ENCODE measurements around the gene SPHK1. TPM values are rescaled to one million over a fixed set of nuclear protein-coding genes. Genes with fewer than 3 reads are reported as not detected.
"Not testable (repeated sequence)": the region's sequence is repeated elsewhere in the genome, so short reads cannot be mapped to it uniquely, and the experiment has no call there.

The SPHK1 gene
- total RNA-seq, 3 donors from 2014 or later: 1.2 to 5.7 (median 3.3) TPM

- DNase-seq (no peak), ATAC-seq (no peak)
- intact Hi-C loops (cut with DNase I, micrococcal nuclease): no loop called here
- Histone ChIP-seq H3K4me3 (no peak overlapping the region), H3K36me3 (ENCODE audit: low read depth) (no peaks in the 10 kb centered on the region), H3K9me3 (no peaks in the 10 kb centered on the region), H3K4me1 (ENCODE audit: low read depth) (peaks cover 2% of the 10 kb centered on the region)
- TF ChIP-seq CTCF (IDR thresholded peaks at IDR 0.05): no peak
Observed at GRCh38 chr17:76359375-76359774, 25.0 kb upstream of the SPHK1 start.

- H3K36me3 ChIP-seq (ENCODE audit: low read depth); ATAC-seq; intact Hi-C loops (cut with DNase I, micrococcal nuclease); DNase-seq; H3K4me1 ChIP-seq (ENCODE audit: low read depth); H3K9me3 ChIP-seq; H3K4me3 ChIP-seq: not testable (repeated sequence)
Observed at GRCh38 chr17:76359776-76360175, 24.6 kb upstream of the SPHK1 start.

GRCh38 chr17:76360461-76360860 lies 23.9 kb upstream of the SPHK1 start:
- no peak for TF ChIP-seq CTCF (IDR thresholded peaks at IDR 0.05)
- H3K4me1 ChIP-seq (ENCODE audit: low read depth): peaks cover under 1% of the 10 kb centered on the region
- H3K4me3 ChIP-seq: no peak overlapping the region
- H3K36me3 ChIP-seq (ENCODE audit: low read depth): no peaks in the 10 kb centered on the region
- intact Hi-C loops (cut with DNase I, micrococcal nuclease): no loop called here
- no peak for ATAC-seq
- DNase-seq: no peak
- H3K9me3 ChIP-seq: no peaks in the 10 kb centered on the region

GRCh38 chr17:76363107-76363842 lies 21.1 kb upstream of the SPHK1 start:
- no peak overlapping the region for H3K4me3 ChIP-seq
- DNase-seq (no peak), ATAC-seq (peak; percentile 42)
- intact Hi-C loops (cut with DNase I, micrococcal nuclease): no loop called here
- peaks cover 3% of the 10 kb centered on the region for H3K4me1 ChIP-seq (ENCODE audit: low read depth)
- no peak for TF ChIP-seq CTCF (IDR thresholded peaks at IDR 0.05)
- H3K36me3 ChIP-seq (ENCODE audit: low read depth): no peaks in the 10 kb centered on the region
- no peaks in the 10 kb centered on the region for H3K9me3 ChIP-seq

GRCh38 chr17:76365256-76365903 lies 19.0 kb upstream of the SPHK1 start:
- ATAC-seq (peak; percentile 33), DNase-seq (no peak)
- Histone ChIP-seq H3K4me3 (no peak overlapping the region), H3K9me3 (peaks cover 7% of the 10 kb centered on the region), H3K4me1 (ENCODE audit: low read depth) (peaks cover 3% of the 10 kb centered on the region), H3K36me3 (ENCODE audit: low read depth) (no peaks in the 10 kb centered on the region)
- no peak for TF ChIP-seq CTCF (IDR thresholded peaks at IDR 0.05)
- intact Hi-C loops (cut with DNase I, micrococcal nuclease): no loop called here

- no peaks in the 10 kb centered on the region for H3K36me3 ChIP-seq (ENCODE audit: low read depth)
- peaks cover 3% of the 10 kb centered on the region for H3K4me1 ChIP-seq (ENCODE audit: low read depth)
- no peak overlapping the region for H3K4me3 ChIP-seq
- no peak for DNase-seq
- no peak for ATAC-seq
- H3K9me3 ChIP-seq: peaks cover 7% of the 10 kb centered on the region
- intact Hi-C loops (cut with DNase I, micrococcal nuclease): no loop called here
- no peak for TF ChIP-seq CTCF (IDR thresholded peaks at IDR 0.05)
Observed at GRCh38 chr17:76366247-76366646, 18.2 kb upstream of the SPHK1 start.

Data from mucosa of descending colon (tissue), 3 donors.